HG03469 (cell line): ENCODE results near the gene ZACN.

Source experiments
- ATAC-seq: cut with Tn5 transposase; IDR thresholded peaks from one replicate; pipeline ENCODE4 v1.9.1; 2021; ENCODE audit warnings: mild to moderate bottlenecking, moderate library complexity, moderate number of reproducible peaks; ENCODE audit not compliant: unreplicated experiment

The ZACN gene

DNA sequence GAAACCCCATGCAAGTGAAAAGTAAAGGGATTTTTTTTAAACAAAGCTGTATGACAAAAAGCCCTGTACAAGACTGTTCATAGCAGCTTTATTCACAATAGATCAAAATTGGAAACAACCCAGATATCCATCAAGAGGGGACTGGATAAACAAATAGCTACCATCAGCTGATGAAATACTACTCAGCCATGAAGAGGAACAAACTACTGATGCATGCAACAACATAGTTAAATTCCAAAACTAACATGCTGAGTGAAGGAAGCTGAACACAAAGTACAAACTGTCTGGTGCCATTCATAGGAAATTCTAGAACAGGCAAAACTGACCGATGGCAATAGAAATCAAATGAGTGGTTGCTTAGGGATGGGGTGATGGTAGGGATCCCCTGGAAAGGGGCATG lies 46.9 kb downstream of the ZACN start:
- ATAC-seq = no peak

DNA sequence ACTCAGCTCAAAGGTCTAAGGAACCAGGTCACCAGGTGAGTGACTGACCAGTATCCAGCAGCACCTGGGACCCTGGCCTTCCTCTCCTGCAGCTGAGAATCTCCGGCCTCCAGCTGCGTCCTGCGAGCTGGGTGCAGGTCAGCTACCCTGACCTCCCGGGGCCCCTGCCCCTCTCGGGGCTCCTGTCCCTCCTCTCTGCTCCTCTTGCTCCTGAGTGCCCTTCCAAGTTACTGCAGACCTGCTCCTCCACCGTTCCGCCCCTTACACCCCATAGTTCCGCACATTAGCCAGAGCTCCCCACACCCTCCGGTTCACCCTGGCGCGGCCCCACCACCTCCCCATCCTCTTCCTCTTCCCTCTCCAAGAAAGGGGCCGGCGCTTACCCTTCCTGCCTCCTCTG lies 51.5 kb downstream of the ZACN start:
- ATAC-seq = no peak

DNA sequence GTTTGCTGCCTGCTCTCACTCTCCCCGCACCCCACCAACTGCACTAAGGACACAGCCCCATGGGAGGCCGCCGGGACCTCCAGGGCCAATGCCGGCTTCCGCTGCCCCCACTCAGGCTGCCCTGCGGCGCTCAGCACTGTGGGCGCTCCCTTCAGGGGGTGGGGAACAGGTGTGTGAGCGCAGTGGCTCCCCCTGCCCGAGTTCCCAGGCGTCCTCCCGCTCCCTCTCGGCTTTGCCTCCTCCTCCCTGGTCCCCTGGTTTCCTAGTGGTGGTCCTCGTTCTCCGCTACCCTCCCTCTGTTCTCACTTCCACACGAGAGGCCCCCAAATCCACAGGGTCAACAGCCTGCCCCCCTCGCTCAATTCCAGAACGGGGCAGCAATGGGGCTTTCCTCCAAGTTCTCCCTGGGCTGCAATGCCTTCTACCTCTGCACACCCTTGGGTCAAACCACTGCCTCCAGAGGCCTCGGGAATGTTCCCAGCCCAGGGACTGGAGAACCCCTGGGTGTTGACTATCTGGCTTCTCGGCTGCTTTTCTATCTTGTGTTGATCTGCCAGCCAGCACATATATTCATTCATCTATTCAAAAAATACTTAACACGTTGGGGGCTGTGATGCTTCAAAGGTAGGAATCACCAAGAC lies 52.2 kb downstream of the ZACN start:
- no peak for ATAC-seq

DNA sequence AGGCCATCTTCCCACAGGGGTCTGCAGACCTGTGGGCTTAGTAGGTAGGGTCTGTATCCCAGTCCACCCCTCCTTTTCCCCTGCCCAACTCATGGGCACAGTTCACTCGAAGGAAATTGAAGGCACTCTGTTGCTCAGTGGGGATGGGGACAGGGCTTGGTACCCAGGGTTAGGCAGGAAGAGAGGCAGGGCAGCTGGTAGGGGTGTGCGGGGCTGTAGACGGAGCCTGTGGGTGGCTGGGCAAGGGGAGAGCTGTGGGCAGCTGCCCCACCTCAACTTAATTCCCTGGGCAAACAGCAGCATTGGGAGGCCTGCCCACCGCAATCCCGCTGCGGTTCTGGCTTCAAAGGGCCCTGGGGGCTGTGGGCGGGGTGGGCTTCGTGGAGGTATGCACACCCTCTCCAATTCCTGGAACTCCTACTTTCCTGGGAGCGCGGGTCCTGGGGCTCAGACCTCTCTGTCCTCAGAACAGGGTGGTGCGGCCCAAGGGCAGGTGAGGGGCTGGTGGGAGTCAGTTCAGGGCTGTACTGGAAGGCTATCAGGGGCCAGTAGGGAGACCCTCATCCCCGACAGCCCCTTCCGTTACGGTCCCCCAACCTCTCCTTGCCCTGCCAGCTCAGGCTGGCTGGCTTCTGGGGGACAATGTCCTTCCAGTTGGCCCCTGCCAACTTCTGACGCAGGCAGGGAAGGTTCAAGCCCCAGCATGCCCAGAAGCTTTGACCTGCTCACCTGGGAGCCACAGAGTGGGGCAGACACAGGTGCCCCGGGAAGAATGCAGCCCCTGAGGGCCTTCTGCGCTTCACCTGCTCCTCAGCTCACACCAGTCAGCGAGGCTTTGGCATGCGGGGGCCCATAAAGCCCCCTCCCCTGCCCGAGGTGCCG lies 53.0 kb downstream of the ZACN start:
- ATAC-seq = no peak
